HG03025 (cell line): ENCODE data around the gene ZNF750.

Experiments used
- ATAC-seq: cut with Tn5 transposase; IDR thresholded peaks from one replicate; pipeline ENCODE4 v1.9.1; 2021; ENCODE audit warnings: mild to moderate bottlenecking, moderate library complexity; ENCODE audit not compliant: unreplicated experiment, low FRiP score

The ZNF750 gene

DNA sequence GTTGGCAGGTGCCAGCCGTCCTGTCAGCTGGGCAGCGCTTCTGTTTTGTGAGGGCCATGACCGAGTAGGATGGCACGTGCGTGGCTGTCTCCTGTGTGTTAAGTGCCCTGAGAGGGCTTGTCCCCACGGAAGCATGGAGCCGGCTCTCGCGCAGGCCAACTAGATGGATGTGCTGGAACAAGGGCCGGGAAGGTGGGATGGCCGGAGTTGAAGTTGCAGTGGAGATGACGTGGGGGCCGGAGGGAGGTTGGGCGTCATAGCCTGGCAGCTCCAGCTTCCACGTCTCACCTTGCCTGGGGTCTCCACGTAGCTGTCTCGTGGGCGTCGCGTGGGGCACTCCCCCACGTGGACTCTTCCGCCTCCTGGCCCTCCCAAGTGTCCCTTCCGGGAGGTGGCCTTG lies 60.3 kb downstream of the ZNF750 start:
- no peak for ATAC-seq
